K562 (cell line): ENCODE results near the gene PHLDB1. TPM values are rescaled to one million over a fixed set of nuclear protein-coding genes. Genes with fewer than 3 reads are reported as not detected.

ENCODE experiments used
- ATAC-seq: fragments of 200-7000 bp; cut with Tn5 transposase; 3 replicates; pipeline ENCODE4 v1.9.1; 2020; ENCODE audit warnings: moderate library complexity
- BruUV-seq: library from RNA; stranded (reverse); fragments of 400-500 nt; replicated peaks from 2 replicates; lab custom pipeline; 2021; lab: Mats Ljungman, UMichigan
- CTCF ChIA-PET: fragments of 300-600 bp; formaldehyde crosslinking; extraction: SDS; loops from one replicate; lab custom pipeline; 2021; ENCODE audit warnings: low intra/inter-chr PET ratio; lab: Yijun Ruan, JAX
- POLR2A ChIA-PET: fragments of 300-600, 350-650 bp; sonication (Branson Sonifier 250); formaldehyde crosslinking; extraction: SDS; loops from one replicate; lab custom pipeline; 2021; ENCODE audit warnings: antibody characterized with exemption, inconsistent platforms; lab: Yijun Ruan, JAX
- DNase-seq, 4 experiments: peaks; one replicate each; pipeline versions ENCODE4 v3.0.0 to v3.0.0-alpha.2; 2011 to 2018; ENCODE audit warnings: low spot score in 3 of 4, mixed read lengths in 3 of 4; ENCODE audit errors: extremely low read depth in 1 of 4
- FAIRE-seq: peaks from 2 replicates; lab custom pipeline; 2011; peaks lifted over from hg19 to GRCh38; lab: Jason Lieb, UNC
- H2AFZ ChIP-seq: 2 replicates; pipeline ENCODE4 v1.6.0; 2011; ENCODE audit warnings: low read depth, low read length, control low read depth, inconsistent platforms
- H3K27ac ChIP-seq: fragments of 200-600 bp; 3 replicates; pipeline ENCODE4 v1.8.0; 2011; ENCODE audit warnings: low read depth, mild to moderate bottlenecking, control low read depth, inconsistent platforms, low read length, moderate library complexity, mixed read lengths; ENCODE audit errors: extremely low read depth
- H3K27me3 ChIP-seq, 2 experiments: fragments of 300-600 bp in 1 of 2; 2 replicates in 1 of 2; 3 replicates in 1 of 2; pipeline versions ENCODE4 v1.6.0 to v1.8.0; 2011; ENCODE audit warnings: inconsistent platforms in 2 of 2, low read length in 2 of 2, mild to moderate bottlenecking in 1 of 2, mixed read lengths in 1 of 2, moderate library complexity in 1 of 2; ENCODE audit not compliant: control insufficient read depth in 2 of 2, insufficient read depth in 2 of 2
- H3K36me3 ChIP-seq: fragments of 300-600 bp; 3 replicates; pipeline ENCODE4 v1.8.0; 2011; ENCODE audit warnings: mild to moderate bottlenecking, low read length, inconsistent platforms; ENCODE audit not compliant: control insufficient read depth, insufficient read depth
- H3K4me1 ChIP-seq, 2 experiments: fragments of 200-600 bp in 1 of 2; replicated peaks in 1 of 2; 2 replicates in 1 of 2; 3 replicates in 1 of 2; pipeline versions ENCODE4 v1.5.1 to v1.8.0; 2011; ENCODE audit warnings: inconsistent platforms in 2 of 2, low read length in 2 of 2, mild to moderate bottlenecking in 1 of 2, mixed read lengths in 1 of 2, moderate library complexity in 1 of 2; ENCODE audit not compliant: control insufficient read depth in 2 of 2, insufficient read depth in 2 of 2
- H3K4me2 ChIP-seq: 2 replicates; pipeline ENCODE4 v1.6.1; 2011; ENCODE audit warnings: low read length, control low read depth, inconsistent platforms, mixed read lengths; ENCODE audit not compliant: insufficient read depth
- H3K4me3 ChIP-seq: fragments of 200-600 bp; sonication (generic), shearing (Covaris generic); 2 replicates; pipeline ENCODE4 v1.5.1; 2016; ENCODE audit warnings: control low read depth, inconsistent platforms
- H3K79me2 ChIP-seq: fragments of 200-600 bp; 3 replicates; pipeline ENCODE4 v1.8.0; 2011; ENCODE audit warnings: low read length, inconsistent platforms; ENCODE audit not compliant: control insufficient read depth, insufficient read depth
- H3K9ac ChIP-seq, 2 experiments: 2 replicates each; pipeline versions ENCODE4 v1.6.0 to v1.6.1; 2011; ENCODE audit warnings: low read depth in 2 of 2, low read length in 2 of 2, control low read depth in 1 of 2, inconsistent platforms in 1 of 2, mild to moderate bottlenecking in 1 of 2, mixed read lengths in 1 of 2; ENCODE audit not compliant: insufficient read depth in 1 of 2
- H3K9me1 ChIP-seq: one replicate; pipeline ENCODE4 v1.6.0; 2011; ENCODE audit warnings: inconsistent platforms, mild to moderate bottlenecking, low read length, moderate library complexity; ENCODE audit not compliant: control insufficient read depth, insufficient read depth
- H3K9me3 ChIP-seq: replicated peaks from 2 replicates; pipeline ENCODE4 v1.5.1; 2011; ENCODE audit warnings: low read depth, low read length, inconsistent platforms; ENCODE audit not compliant: control insufficient read depth, insufficient read depth
- H4K20me1 ChIP-seq: replicated peaks from 2 replicates; pipeline ENCODE4 v1.6.1; 2011; ENCODE audit warnings: low read length, inconsistent platforms, mixed read lengths; ENCODE audit not compliant: control insufficient read depth, insufficient read depth
- HNRNPLL ChIP-seq: fragments of 200-400 bp; formaldehyde crosslinking; IDR thresholded peaks from 2 replicates; pipeline ENCODE4 v1.6.1; 2017; ENCODE audit warnings: low read length, low read depth, mild to moderate bottlenecking; ENCODE audit not compliant: poor library complexity, severe bottlenecking
- JUND ChIP-seq, 2 experiments: IDR thresholded peaks; 2 replicates in 1 of 2; 3 replicates in 1 of 2; pipeline ENCODE4 v1.6.1; 2011; ENCODE audit warnings: borderline replicate concordance in 2 of 2, low read depth in 2 of 2, low read length in 2 of 2, improper control_type of control experiment in 1 of 2, missing biosample characterization in 1 of 2, missing genetic modification characterization in 1 of 2, missing genetic modification reagents in 1 of 2
- POLR2A ChIP-seq: fragments of 450-650 bp; conservative IDR thresholded peaks from 2 replicates; pipeline ENCODE4 v1.6.1; 2016
- RB1 ChIP-seq: fragments of 450-650 bp; IDR thresholded peaks from 2 replicates; pipeline ENCODE4 v1.6.1; 2017; ENCODE audit warnings: low read depth, mild to moderate bottlenecking
- SOX6 ChIP-seq: fragments of 450-650 bp; IDR thresholded peaks from 2 replicates; pipeline ENCODE4 v1.6.1; 2014; ENCODE audit warnings: mild to moderate bottlenecking
- SRSF1 ChIP-seq: fragments of 200-400 bp; formaldehyde crosslinking; IDR thresholded peaks from 2 replicates; pipeline ENCODE4 v1.6.1; 2017; ENCODE audit warnings: mild to moderate bottlenecking, low read depth, low read length, moderate library complexity
- TOE1 ChIP-seq, 2 experiments: fragments of 450-650 bp in 1 of 2; sonication (generic) in 1 of 2; formaldehyde crosslinking in 1 of 2; IDR thresholded peaks; 2 replicates each; pipeline versions ENCODE4 v1.7.1 to v1.8.0; 2016 to 2022; ENCODE audit warnings: borderline replicate concordance in 2 of 2, mild to moderate bottlenecking in 2 of 2, antibody characterized with exemption in 1 of 2, inconsistent platforms in 1 of 2, low read depth in 1 of 2, missing genetic modification reagents in 1 of 2, moderate library complexity in 1 of 2
- ZKSCAN1 ChIP-seq: fragments of 150-350 bp; IDR thresholded peaks from 2 replicates; pipeline ENCODE4 v1.6.1; 2016; ENCODE audit warnings: low read depth, low read length
- ZNF584 ChIP-seq: fragments of 200-800 bp; sonication (Bioruptor generic); IDR thresholded peaks from 2 replicates; pipeline ENCODE4 v1.6.1; 2016; ENCODE audit warnings: low read depth, mild to moderate bottlenecking, missing genetic modification characterization, missing compliant biosample characterization
- WGBS: fragments of 100-300 bp; shearing (Covaris generic); methylation state at CpG from one replicate; pipeline ENCODE4 v1.1.6; 2016; ENCODE audit warnings: low coverage, mixed read lengths; ENCODE audit not compliant: insufficient coverage; ENCODE audit errors: missing lambda C conversion rate; 5-methylcytosine and 5-hydroxymethylcytosine counted together
- in situ Hi-C: fragments of 300-500 bp; cut with MboI; formaldehyde crosslinking; loops from 4 replicates; pipeline ENCODE4 v1.15.0; 2018; ENCODE audit warnings: inconsistent platforms, mixed read lengths
- intact Hi-C: fragments of 100-400 bp; cut with micrococcal nuclease; formaldehyde crosslinking; loops from 2 replicates; pipeline ENCODE4 v1.14.2; 2022
- polyA plus RNA-seq, 8 experiments: library from polyadenylated mRNA; depleted of rRNA in 4 of 8; stranded (reverse) in 5 of 8; unstranded in 3 of 8; fragments of >200 nt; fragmentation: Nextera tagmentation in 2 of 8; fragmentation: Illumina TruSeq in 1 of 8; extraction: Ambion mirVana in 2 of 8; extraction: Trizol in 1 of 8; gene quantifications; 2 replicates each; pipeline versions ENCODE4 v1.2.1 to v1.2.3, GENCODE V29; 2011 to 2014; ENCODE audit warnings: inconsistent platforms in 1 of 8, missing spikeins in 1 of 8
- total RNA-seq, 7 experiments: library from RNA; depleted of rRNA in 6 of 7; stranded (reverse); fragments of >200 nt in 6 of 7; fragmentation: Illumina TruSeq in 2 of 7; extraction: Trizol in 2 of 7; gene quantifications; 2 replicates each; pipeline versions ENCODE4 v1.2.1 to v1.2.3, GENCODE V29; 2011 to 2021; ENCODE audit warnings: low replicate concordance in 1 of 7
- TF ChIP-seq, protein P1 (sequence below), 2 experiments: fragments of 450-650 bp; IDR thresholded peaks; 2 replicates each; pipeline ENCODE4 v1.6.1; 2016
- TF ChIP-seq, protein P2 (sequence below): sonication (generic); formaldehyde crosslinking; IDR thresholded peaks from 2 replicates; pipeline ENCODE4 v1.8.0; 2022; ENCODE audit warnings: mild to moderate bottlenecking, missing genetic modification reagents

Gene PHLDB1
- total and polyA plus RNA-seq, 9 of the 15 experiments (the other 6 are each of a cell fraction or from before 2014, with no cell fraction given), result 2.0 to 28.7 (median 16.2) TPM

DNA sequence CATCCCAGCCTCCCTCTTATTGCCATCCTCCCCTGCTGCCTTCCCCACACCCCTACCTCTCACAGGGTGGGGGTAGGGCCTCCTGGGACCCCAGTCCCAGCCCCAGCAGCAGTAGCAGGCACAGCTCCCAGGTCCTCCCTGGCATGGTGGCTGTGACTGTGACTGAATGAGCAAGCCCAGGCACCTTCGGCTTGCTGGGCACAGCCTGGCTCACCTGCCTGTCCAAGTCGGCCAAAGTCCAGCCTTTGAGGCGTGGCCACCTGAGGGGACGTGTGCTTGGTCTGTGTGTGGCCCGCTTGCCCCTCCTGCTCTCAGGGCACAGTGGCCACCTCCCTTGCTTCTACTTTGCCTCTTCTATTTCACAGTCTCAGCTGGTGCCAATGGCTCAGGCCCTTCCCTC is 72.1 kb downstream of the PHLDB1 start, which contains the start of gene TREH:
TSS of gene TREH (minus strand) at position 168 of the 400 bp plus-strand sequence. CDS start at position 145, 23 bp downstream.
- in situ Hi-C loops (no loop called here), intact Hi-C loops (no loop called here)
- peak; percentile 13; the same call in 2 of the 3 replicates for ATAC-seq
- BruUV-seq, result no TSS peak
- peak within 1 kb of the TSS in 1 of 2 experiments; percentile 78; a peak in 2 of 4 replicates for H3K9ac ChIP-seq
- DNase-seq, result no peak
- H3K27ac ChIP-seq, result no peak within 1 kb of the TSS
- peaks cover 3 to 10% of the 10 kb centered on the region in 2 experiments; a peak in 3 of 5 replicates for H3K4me1 ChIP-seq
- ChIA-PET CTCF (no interaction called here), POLR2A (interaction anchor here (0.8 to 1.8 kb wide), 2 partner anchors 9 to 17 kb away, joined by 3 to 5 read pairs; no protein-coding TSS in a partner anchor)
- H3K27me3 ChIP-seq, result 0 out of 5 replicates have a peak, but pooled peaks cover 0 to 4% of the 10 kb centered on the region in 2 experiments
- H3K9me3 ChIP-seq, result no peaks in the 10 kb centered on the region
- H3K79me2 ChIP-seq, result no peaks in the 10 kb centered on the region
- TF ChIP-seq, protein P1, sequence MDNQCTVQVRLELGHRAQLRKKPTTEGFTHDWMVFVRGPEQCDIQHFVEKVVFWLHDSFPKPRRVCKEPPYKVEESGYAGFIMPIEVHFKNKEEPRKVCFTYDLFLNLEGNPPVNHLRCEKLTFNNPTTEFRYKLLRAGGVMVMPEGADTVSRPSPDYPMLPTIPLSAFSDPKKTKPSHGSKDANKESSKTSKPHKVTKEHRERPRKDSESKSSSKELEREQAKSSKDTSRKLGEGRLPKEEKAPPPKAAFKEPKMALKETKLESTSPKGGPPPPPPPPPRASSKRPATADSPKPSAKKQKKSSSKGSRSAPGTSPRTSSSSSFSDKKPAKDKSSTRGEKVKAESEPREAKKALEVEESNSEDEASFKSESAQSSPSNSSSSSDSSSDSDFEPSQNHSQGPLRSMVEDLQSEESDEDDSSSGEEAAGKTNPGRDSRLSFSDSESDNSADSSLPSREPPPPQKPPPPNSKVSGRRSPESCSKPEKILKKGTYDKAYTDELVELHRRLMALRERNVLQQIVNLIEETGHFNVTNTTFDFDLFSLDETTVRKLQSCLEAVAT (IDR thresholded peaks at IDR 0.05), result no peak
- TF ChIP-seq ZNF584 (no peak), SOX6 (no peak), JUND (IDR thresholded peaks at IDR 0.05; ENCODE audit: borderline replicate concordance, low read depth, low read length) (no peak), JUND (tag; IDR thresholded peaks at IDR 0.05; ENCODE audit: borderline replicate concordance, low read depth, low read length) (no peak), POLR2A (no peak), HNRNPLL (no peak), TOE1 (IDR thresholded peaks at IDR 0.05; ENCODE audit: borderline replicate concordance) (no peak), TOE1 (CRISPR knock-in tag; IDR thresholded peaks at IDR 0.05; ENCODE audit: borderline replicate concordance, low read depth) (no peak), RB1 (no peak), SRSF1 (no peak), ZKSCAN1 (no peak)
- TF ChIP-seq, protein P2, sequence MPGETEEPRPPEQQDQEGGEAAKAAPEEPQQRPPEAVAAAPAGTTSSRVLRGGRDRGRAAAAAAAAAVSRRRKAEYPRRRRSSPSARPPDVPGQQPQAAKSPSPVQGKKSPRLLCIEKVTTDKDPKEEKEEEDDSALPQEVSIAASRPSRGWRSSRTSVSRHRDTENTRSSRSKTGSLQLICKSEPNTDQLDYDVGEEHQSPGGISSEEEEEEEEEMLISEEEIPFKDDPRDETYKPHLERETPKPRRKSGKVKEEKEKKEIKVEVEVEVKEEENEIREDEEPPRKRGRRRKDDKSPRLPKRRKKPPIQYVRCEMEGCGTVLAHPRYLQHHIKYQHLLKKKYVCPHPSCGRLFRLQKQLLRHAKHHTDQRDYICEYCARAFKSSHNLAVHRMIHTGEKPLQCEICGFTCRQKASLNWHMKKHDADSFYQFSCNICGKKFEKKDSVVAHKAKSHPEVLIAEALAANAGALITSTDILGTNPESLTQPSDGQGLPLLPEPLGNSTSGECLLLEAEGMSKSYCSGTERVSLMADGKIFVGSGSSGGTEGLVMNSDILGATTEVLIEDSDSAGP (CRISPR knock-in tag), result no peak
- TF ChIP-seq, all 486 proteins: peak for 0
- Histone ChIP-seq H3K4me3 (no peak within 1 kb of the TSS), H3K36me3 (no peaks in the 10 kb centered on the region), H3K9me1 (no peaks in the 10 kb centered on the region), H3K4me2 (peak within 1 kb of the TSS; percentile 61), H4K20me1 (no peaks in the 10 kb centered on the region), H2AFZ (peak within 1 kb of the TSS; percentile 89)
- 36% methylated on average over 4 of the region's 5 CpGs for WGBS
- no peak for FAIRE-seq
